Esophagus squamous epithelium (tissue), 4 donors: ENCODE data around the gene SORL1.

Experiments used
- CTCF ChIP-seq, 6 experiments: fragments of 450-650 bp in 4 of 6; fragments of 200-600 bp in 2 of 6; sonication (generic) in 2 of 6; IDR thresholded peaks; one replicate each; pipeline ENCODE4 v1.5.1; 2016 to 2019; ENCODE audit warnings: antibody characterized with exemption in 6 of 6, mild to moderate bottlenecking in 4 of 6, moderate library complexity in 4 of 6
- POLR2A ChIP-seq, 4 donors: fragments of 450-650 bp; IDR thresholded peaks; one replicate each; pipeline ENCODE4 v1.6.1; 2017; ENCODE audit warnings: antibody characterized with exemption in 4 of 4, mild to moderate bottlenecking in 4 of 4, moderate library complexity in 3 of 4

- no peak for TF ChIP-seq CTCF (IDR thresholded peaks at IDR 0.05)
- TF ChIP-seq POLR2A (IDR thresholded peaks at IDR 0.05), result no peak
Measured at GRCh38 chr11:121448431-121448941, 3.6 kb upstream of the SORL1 start.
